PC-9 (cell line): ENCODE data around the gene SH3BGRL3. TPM values are rescaled to one million over a fixed set of nuclear protein-coding genes. Genes with fewer than 3 reads are reported as not detected.

Experiments
- BruUV-seq: library from RNA; stranded (reverse); fragments of 400-500 nt; replicated peaks from 2 replicates; lab custom pipeline; 2021; lab: Mats Ljungman, UMichigan
- CTCF ChIA-PET: fragments of 300-600 bp; sonication (Branson Sonifier 250); formaldehyde crosslinking; loops from one replicate; lab custom pipeline; 2022; ENCODE audit warnings: antibody characterized with exemption; lab: Charles Lee
- POLR2A ChIA-PET: fragments of 300-600 bp; sonication (Branson Sonifier 250); formaldehyde crosslinking; loops from one replicate; lab custom pipeline; 2022; ENCODE audit warnings: antibody characterized with exemption; ENCODE audit not compliant: unreplicated experiment; lab: Charles Lee
- DNase-seq, 2 experiments: peaks; one replicate each; pipeline versions ENCODE4 v3.0.0 to v3.0.0-alpha.2; 2015 to 2022; ENCODE audit warnings: mixed read lengths in 1 of 2
- H2AFZ ChIP-seq: fragments of 200-600 bp; sonication (generic); 2 replicates; pipeline ENCODE4 v1.8.1; 2017; ENCODE audit warnings: antibody characterized with exemption
- H3F3A ChIP-seq: fragments of 200-600 bp; sonication (generic); 2 replicates; pipeline ENCODE4 v1.8.1; 2017; ENCODE audit warnings: antibody characterized with exemption, mild to moderate bottlenecking, low read depth; ENCODE audit not compliant: insufficient read depth
- H3K27ac ChIP-seq: fragments of 200-600 bp; sonication (generic); 2 replicates; pipeline ENCODE4 v1.6.1; 2016; ENCODE audit warnings: mixed run types
- H3K27me3 ChIP-seq: fragments of 200-600 bp; sonication (generic); 2 replicates; pipeline ENCODE4 v1.6.1; 2016; ENCODE audit warnings: low read depth, mixed run types; ENCODE audit not compliant: insufficient read depth
- H3K36me3 ChIP-seq: fragments of 200-600 bp; sonication (generic); 2 replicates; pipeline ENCODE4 v1.6.1; 2016; ENCODE audit warnings: low read depth, mixed run types
- H3K4me1 ChIP-seq: fragments of 200-600 bp; sonication (generic); replicated peaks from 2 replicates; pipeline ENCODE4 v1.6.1; 2016; ENCODE audit warnings: mixed run types; ENCODE audit not compliant: insufficient read depth
- H3K4me2 ChIP-seq: fragments of 200-600 bp; sonication (generic); 2 replicates; pipeline ENCODE4 v1.6.1; 2017; ENCODE audit warnings: mixed run types
- H3K4me3 ChIP-seq: fragments of 200-600 bp; sonication (generic); 2 replicates; pipeline ENCODE4 v1.6.1; 2016; ENCODE audit warnings: mixed run types
- H3K79me2 ChIP-seq: fragments of 200-600 bp; sonication (generic); 2 replicates; pipeline ENCODE4 v1.6.1; 2017; ENCODE audit warnings: low read depth, mixed run types
- H3K9me2 ChIP-seq: fragments of 200-600 bp; sonication (generic); 2 replicates; pipeline ENCODE4 v1.8.1; 2017; ENCODE audit warnings: mild to moderate bottlenecking; ENCODE audit not compliant: insufficient read depth
- H3K9me3 ChIP-seq: fragments of 200-600 bp; sonication (generic); 2 replicates; pipeline ENCODE4 v1.8.1; 2016; ENCODE audit warnings: low read depth; ENCODE audit not compliant: insufficient read depth
- H4K20me1 ChIP-seq: fragments of 200-600 bp; sonication (generic); 2 replicates; pipeline ENCODE4 v1.8.1; 2017; ENCODE audit not compliant: insufficient read depth
- CTCF ChIP-seq: fragments of 200-600 bp; sonication (generic); conservative IDR thresholded peaks from 2 replicates; pipeline ENCODE4 v1.6.1; 2017; ENCODE audit warnings: mixed run types, antibody characterized with exemption, mild to moderate bottlenecking, moderate library complexity
- EZH2 ChIP-seq: fragments of 200-600 bp; sonication (generic); IDR thresholded peaks from 2 replicates; pipeline ENCODE4 v1.8.0; 2017; ENCODE audit warnings: antibody characterized with exemption, low read depth
- intact Hi-C: fragments of 100-400 bp; cut with micrococcal nuclease; formaldehyde crosslinking; loops from one replicate; pipeline ENCODE4 v1.10.0; 2022; ENCODE audit not compliant: unreplicated experiment
- total RNA-seq: library from RNA; stranded (reverse); gene quantifications from 2 replicates; pipeline ENCODE4 v1.2.3, GENCODE V29; 2021

The SH3BGRL3 gene
- total RNA-seq, 1 experiment from 2014 or later = 206 TPM

GRCh38 chr1:26287811-26288210 lies 7.9 kb downstream of the SH3BGRL3 start:
- intact Hi-C loops = no loop called here
- DNase-seq = no peak
- CTCF ChIA-PET = no interaction called here
- Histone ChIP-seq H3K4me2 (no peak overlapping the region), H3K79me2 (no peaks in the 10 kb centered on the region), H3F3A (no peaks in the 10 kb centered on the region; the same call in 1 of the 2 replicates), H3K27ac (no peak overlapping the region), H3K4me1 (peaks cover 6% of the 10 kb centered on the region), H4K20me1 (no peaks in the 10 kb centered on the region), H3K9me3 (no peaks in the 10 kb centered on the region), H3K9me2 (no peaks in the 10 kb centered on the region), H3K27me3 (no peaks in the 10 kb centered on the region), H3K36me3 (no peaks in the 10 kb centered on the region), H2AFZ (no peak overlapping the region), H3K4me3 (no peak overlapping the region)
- TF ChIP-seq EZH2 (no peak), CTCF (no peak)
- POLR2A ChIA-PET = no interaction called here
- no TSS peak for BruUV-seq

- H3K4me1 ChIP-seq = peaks cover 6% of the 10 kb centered on the region
- no peak overlapping the region for H3K27ac ChIP-seq
- no peaks in the 10 kb centered on the region for H3K27me3 ChIP-seq
- ChIA-PET POLR2A (no interaction called here), CTCF (no interaction called here)
- H3F3A ChIP-seq = no peaks in the 10 kb centered on the region; the same call in 1 of the 2 replicates
- no peaks in the 10 kb centered on the region for H4K20me1 ChIP-seq
- intact Hi-C loops = no loop called here
- no peaks in the 10 kb centered on the region for H3K79me2 ChIP-seq
- no peak overlapping the region for H3K4me3 ChIP-seq
- no TSS peak for BruUV-seq
- H2AFZ ChIP-seq = no peak overlapping the region
- H3K9me2 ChIP-seq = no peaks in the 10 kb centered on the region
- TF ChIP-seq CTCF (no peak), EZH2 (no peak)
- H3K36me3 ChIP-seq = no peaks in the 10 kb centered on the region
- H3K4me2 ChIP-seq = no peak overlapping the region
- H3K9me3 ChIP-seq = no peaks in the 10 kb centered on the region
- DNase-seq = no peak
These were observed 8.5 kb downstream of the SH3BGRL3 start for GRCh38 chr1:26288311-26288941.

- no peak for DNase-seq
- H3K79me2 ChIP-seq = no peaks in the 10 kb centered on the region
- H4K20me1 ChIP-seq = no peaks in the 10 kb centered on the region
- CTCF ChIA-PET = no interaction called here
- H3K9me3 ChIP-seq = no peaks in the 10 kb centered on the region
- no peak overlapping the region for H3K27ac ChIP-seq
- H3K4me2 ChIP-seq = no peak overlapping the region
- H3K36me3 ChIP-seq = no peaks in the 10 kb centered on the region
- TF ChIP-seq EZH2 = no peak
- no peak for TF ChIP-seq CTCF
- H2AFZ ChIP-seq = no peak overlapping the region
- peaks cover 3% of the 10 kb centered on the region for H3K4me1 ChIP-seq
- no TSS peak for BruUV-seq
- intact Hi-C loops = no loop called here
- H3K27me3 ChIP-seq = no peaks in the 10 kb centered on the region
- no peaks in the 10 kb centered on the region for H3K9me2 ChIP-seq
- POLR2A ChIA-PET = no interaction called here
- no peak overlapping the region for H3K4me3 ChIP-seq
- H3F3A ChIP-seq = no peaks in the 10 kb centered on the region; the same call in 1 of the 2 replicates
These were observed 9.5 kb downstream of the SH3BGRL3 start for GRCh38 chr1:26289158-26290059.
